GM18868 (cell line): ENCODE measurements around the gene SF3B5.
"Not testable (repeated sequence)": the region's sequence is repeated elsewhere in the genome, so short reads cannot be mapped to it uniquely, and the experiment has no call there.

Source experiments
- ATAC-seq: cut with Tn5 transposase; IDR thresholded peaks from one replicate; pipeline ENCODE4 v1.9.1; 2021; ENCODE audit warnings: mild to moderate bottlenecking, moderate library complexity; ENCODE audit not compliant: unreplicated experiment

The SF3B5 gene

DNA sequence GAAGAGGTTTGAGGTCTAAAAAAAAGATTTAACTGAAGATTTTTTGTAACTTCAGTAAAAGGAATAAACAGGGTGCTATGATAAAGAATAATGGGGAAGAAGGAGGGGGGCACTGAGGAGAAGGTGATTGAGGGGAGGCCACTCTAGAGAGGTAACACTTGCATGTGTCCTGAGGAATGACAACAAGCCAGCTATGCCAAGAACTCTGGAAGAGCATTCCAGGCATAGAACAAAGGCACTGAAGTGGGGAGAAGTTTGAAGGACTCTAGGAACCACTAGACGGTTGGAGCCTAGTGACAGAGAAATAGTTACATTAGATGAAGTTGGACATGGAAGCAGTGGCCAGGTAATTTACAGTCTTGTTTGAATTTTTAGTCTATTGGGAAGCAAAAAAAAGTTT is 10.8 kb upstream of the SF3B5 start:
- ATAC-seq: no peak

GRCh38 chr6:144104898-144105487 is 9.6 kb upstream of the SF3B5 start:
- peak; percentile 94 for ATAC-seq

DNA sequence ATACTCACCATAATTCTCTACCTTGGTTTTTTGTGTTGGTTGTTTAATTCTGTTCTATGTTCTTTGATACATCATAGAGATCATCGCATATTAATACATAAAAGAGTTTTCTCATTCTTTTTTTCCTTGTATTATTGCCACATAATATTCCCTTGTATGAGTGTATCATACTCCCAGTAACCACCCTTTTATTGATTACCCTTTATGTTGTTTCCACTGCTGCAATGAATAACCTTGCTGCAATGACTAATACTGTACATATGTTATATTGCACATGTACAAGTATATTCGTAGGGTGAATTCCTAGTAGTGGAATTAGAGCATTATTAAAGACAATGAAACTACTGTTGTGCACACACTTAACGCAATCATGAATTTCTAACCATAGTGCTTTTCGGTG is 9.1 kb upstream of the SF3B5 start:
- no peak for ATAC-seq

DNA sequence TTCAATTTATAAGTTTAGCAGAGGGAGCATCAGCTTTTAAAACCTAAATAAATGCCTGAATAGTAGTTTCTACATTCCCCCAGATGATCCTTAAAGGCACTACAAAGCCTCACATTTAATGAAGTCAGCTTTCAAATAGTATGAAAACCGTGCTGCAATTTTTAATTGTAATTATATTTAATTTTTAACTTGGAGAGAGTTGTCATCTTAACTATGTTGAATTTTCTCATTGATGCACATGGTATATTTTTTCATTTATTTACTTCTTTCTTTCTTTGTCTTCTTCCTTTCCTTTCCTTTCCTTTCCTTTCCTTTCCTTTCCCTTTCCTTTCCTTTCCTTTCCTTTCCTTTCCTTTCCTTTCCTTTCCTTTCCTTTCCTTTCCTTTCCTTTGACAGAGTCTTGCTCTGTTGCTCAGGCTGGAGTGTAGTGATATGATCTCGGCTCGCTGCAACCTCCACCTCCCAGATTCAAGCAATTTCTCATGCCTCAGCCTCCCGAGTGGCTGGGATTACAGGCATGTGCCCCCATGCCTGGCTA is 7.7 kb upstream of the SF3B5 start:
- ATAC-seq: no peak

GRCh38 chr6:144098993-144099392 is 3.6 kb upstream of the SF3B5 start:
- ATAC-seq: no peak

GRCh38 chr6:144094731-144095133 is 641 bp downstream of the SF3B5 start:
- no peak for ATAC-seq

- ATAC-seq: no peak
These were observed 1.7 kb downstream of the SF3B5 start for GRCh38 chr6:144093658-144094057.

DNA sequence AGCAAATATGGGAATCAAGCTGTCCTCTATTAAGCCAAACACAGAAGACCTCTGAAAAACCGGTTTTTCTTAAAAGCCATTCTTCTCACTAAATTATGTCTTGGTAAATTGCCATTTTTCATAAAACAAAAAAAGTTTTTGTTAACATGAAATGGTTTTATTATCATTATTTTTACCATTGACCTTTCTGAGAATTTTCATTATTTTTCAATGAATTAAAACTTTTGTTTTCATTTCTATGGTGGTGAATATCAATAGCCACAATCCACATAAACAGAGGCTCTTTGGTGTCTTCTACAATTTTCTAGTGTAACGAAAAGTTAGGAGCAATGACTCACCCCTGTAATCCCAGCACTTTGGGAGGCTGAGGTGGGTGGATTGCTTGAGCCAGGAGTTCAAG is 2.1 kb downstream of the SF3B5 start:
- ATAC-seq: no peak

- no peak for ATAC-seq
These were observed 5.0 kb downstream of the SF3B5 start for GRCh38 chr6:144090384-144090783.

DNA sequence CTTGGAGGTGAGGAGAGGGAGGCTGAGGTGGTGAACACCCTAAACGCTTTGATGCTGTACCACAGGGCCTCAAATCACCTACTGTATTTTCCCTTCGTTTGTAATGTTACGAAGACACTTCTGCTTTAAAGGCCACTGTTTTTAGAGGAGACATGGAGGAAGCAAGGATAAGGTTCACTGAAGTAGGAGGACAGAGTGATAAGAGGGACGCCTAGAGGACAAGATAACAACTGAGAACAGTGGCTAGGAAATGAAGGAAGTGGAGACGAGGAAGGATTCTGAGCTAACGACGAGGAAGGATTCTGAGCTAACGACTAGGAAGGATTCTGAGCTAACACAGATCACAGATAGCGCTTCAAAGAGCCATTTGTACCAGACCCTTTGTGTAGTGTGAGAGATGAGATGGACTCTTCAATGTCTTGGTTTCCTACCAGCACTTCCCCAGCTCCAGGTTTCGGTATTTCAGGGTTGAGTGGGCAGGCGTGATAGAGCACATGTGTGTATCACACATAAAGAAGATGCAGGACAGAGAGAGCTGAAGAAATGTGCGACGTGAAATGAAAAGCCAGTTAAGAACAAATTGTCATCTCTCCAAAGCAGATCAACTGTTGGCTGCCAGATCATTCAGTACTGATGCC is 7.5 kb downstream of the SF3B5 start:
- ATAC-seq: peak; percentile 60

GRCh38 chr6:144086959-144087358 is 8.4 kb downstream of the SF3B5 start:
- no peak for ATAC-seq

DNA sequence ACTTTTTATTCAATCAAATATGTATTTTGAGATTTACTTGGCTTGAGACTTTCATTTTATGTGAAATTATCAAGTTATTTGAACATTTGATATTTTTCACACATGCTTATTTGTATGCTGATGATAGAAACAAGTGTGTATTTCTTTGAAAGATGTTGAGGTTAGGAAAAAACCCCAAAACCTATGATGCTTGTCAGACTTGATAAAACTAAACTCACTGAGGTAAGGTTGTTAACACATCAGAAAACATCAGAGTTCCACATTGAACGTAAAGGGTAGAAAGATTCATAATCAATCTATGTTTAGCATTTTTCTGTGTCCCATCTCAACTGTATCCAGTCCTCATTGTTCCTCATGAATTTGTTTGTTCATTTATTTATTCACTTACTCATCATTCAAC is 12.2 kb downstream of the SF3B5 start:
- peak; percentile 69 for ATAC-seq

DNA sequence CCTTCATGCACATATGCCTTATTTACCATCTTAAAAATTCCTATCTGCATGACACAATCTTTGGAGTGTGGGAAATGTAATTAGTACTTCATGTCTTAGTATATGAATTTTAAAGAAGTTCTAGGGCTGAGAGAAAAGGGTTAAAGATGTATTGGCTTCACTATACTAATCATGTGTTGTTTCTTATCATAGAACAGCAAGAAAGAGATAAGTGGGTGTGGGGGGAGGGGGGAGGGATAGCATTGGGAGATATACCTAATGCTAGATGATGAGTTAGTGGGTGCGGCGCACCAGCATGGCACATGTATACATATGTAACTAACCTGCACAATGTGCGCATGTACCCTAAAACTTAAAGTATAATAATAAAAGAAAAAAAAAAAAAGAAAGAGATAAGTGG is 13.0 kb downstream of the SF3B5 start:
- ATAC-seq: not testable (repeated sequence)

DNA sequence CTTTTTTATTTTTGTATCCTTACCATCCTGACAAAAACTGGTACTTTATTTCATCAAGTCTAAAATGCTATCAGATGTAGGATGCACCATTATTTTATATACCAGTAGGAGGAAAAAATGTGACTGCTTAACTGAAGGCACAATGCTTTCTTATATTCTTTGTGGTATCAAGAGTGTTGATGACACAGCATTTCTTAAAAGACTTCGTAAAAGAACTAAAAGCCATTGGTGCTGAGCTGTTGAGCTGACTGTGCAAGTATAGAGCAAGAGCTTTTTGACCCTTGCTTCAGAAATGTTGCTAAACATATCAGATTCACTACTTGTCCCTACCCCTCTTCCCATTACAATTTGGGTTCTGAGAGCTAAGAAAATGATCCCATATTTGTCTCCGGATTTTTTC is 17.5 kb downstream of the SF3B5 start:
- ATAC-seq: no peak

DNA sequence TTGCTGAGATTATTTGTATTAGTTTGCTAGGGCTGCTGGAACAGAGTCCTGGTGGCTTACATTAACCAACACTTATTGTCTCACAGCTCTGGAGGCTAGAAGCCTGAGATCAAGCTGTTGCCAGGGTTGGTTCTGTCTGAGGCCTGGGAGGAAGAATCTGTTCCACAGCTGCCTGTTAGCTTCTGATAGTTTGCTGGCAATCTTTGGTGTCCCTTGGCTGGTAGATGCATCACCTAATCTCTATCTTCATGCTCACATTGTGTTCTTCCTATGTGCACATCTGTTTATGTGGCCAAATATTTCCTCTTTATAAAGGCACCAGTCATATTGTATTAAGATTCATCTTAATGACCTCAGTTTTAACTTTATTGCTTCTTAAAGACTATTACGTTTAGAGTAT is 19.5 kb downstream of the SF3B5 start:
- ATAC-seq: no peak

DNA sequence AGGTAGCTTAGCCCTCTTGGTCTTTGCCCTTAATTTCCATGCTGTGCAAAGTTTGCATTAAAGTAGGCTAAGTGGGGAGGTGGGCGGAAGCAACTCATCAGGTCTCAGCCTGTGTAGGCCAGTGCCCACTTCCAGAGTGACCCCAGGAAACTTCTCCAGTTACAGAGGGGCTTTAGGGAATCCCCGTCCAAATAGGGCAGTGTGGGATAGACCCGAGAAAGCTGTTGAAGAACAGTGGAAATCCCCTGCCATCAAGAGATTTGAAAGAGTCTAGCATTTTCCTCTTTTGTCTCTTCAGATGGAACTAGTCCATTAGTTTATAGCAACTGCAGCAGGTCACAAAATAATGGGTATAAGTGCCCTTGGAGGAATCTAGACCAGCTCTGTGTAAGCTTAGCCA is 20.2 kb downstream of the SF3B5 start:
- ATAC-seq: peak; percentile 90

DNA sequence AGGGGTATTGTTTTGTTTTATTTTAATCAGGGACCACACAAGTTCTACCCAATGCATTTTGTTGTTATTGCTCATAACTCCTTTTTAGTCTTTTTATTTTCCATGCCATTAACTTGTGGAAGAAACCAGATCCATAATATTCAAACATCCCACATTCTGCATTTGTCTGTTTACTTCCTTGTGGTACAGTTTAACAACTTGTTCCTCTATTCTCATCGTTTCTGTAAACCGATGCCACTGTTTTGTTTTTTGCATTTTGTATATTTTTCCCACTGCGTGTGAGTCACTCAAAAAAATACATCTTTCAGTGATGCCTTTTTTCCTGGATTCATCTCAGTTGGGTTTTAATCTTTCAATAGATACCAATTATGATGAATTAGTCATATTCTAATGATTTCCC is 22.3 kb downstream of the SF3B5 start:
- ATAC-seq: no peak

GRCh38 chr6:144069506-144069905 is 25.9 kb downstream of the SF3B5 start:
- ATAC-seq: no peak

DNA sequence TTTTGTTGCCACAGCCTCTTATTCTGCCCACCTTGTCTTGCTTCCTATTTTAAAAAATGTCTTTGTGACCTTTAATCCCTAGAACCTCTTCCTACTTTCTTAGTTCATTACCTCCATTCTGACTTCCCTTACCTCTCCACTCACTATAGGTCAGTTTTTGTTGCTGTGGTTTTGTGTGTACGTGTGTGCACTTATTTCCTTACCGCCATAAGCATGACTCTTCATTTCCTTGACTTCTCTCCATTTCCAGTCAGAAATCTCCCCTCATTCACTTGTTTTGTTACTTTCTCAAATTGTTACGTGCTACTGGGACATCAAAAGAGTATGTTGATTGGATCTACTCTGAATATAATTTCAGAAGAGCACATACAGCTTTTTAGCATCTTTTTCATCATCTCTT is 26.6 kb downstream of the SF3B5 start:
- no peak for ATAC-seq

DNA sequence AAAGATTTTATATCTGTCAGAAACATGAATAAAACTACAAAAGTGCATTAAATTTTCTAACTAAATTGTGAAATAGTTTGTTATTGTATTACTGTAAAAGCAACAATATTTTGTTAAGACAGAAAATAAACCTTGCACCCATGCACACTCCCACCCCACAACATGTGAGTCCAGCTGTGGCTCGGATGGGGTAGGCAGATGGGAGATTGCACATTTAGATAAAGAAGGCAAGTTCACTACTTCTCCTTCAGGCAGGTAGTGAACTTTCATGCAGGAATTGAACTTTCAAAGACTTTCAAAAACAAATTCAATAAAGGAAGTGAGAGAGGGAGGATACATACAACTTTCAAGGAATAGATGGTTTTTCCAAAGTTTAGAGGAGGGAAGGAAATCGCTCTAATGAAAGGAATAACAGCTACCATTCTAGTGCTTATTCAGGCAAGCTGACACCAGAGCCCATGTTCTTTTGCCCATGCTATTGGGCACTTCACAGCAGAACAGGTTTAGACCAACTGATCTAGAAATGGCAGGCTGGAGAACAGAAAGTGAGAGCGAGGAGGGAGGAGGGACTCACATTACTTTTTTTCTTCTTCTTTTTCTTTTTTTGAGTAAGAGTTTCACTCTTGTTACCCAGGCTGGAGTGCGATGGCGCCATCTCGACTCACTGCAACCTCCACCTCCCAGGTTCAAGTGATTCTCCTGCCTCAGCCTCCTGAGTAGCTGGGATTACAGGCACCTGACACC is 28.5 kb downstream of the SF3B5 start:
- peak; percentile 43 for ATAC-seq

DNA sequence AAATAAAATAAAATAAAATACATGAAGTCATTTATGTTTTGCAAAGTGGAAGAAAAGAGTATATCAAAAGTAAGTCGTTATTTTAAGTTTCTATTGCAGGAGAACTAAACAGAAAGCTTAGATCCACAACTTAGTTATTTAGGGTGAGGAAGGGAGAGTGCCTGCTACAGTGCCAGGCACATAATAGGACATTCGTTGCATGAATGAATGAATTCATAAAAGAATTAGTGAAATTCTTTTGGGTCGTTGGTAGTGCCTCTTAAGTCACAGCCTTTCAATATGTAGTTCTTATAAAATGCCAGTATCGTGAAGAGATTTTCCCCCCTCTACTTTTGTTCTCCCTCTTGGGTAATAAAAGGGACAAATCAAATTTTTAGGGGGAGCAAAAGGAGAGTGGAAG is 29.1 kb downstream of the SF3B5 start:
- ATAC-seq: no peak

GRCh38 chr6:144065213-144065660 is 30.1 kb downstream of the SF3B5 start:
- no peak for ATAC-seq
